NCI-H1436 (cell line): ENCODE data around the gene ATP11C.
"Not testable (repeated sequence)": the region's sequence is repeated elsewhere in the genome, so short reads cannot be mapped to it uniquely, and the experiment has no call there.

Source experiments
- DNase-seq: peaks from one replicate; lab custom pipeline; 2025; lab: John Stamatoyannopoulos, UW

The ATP11C gene

DNA sequence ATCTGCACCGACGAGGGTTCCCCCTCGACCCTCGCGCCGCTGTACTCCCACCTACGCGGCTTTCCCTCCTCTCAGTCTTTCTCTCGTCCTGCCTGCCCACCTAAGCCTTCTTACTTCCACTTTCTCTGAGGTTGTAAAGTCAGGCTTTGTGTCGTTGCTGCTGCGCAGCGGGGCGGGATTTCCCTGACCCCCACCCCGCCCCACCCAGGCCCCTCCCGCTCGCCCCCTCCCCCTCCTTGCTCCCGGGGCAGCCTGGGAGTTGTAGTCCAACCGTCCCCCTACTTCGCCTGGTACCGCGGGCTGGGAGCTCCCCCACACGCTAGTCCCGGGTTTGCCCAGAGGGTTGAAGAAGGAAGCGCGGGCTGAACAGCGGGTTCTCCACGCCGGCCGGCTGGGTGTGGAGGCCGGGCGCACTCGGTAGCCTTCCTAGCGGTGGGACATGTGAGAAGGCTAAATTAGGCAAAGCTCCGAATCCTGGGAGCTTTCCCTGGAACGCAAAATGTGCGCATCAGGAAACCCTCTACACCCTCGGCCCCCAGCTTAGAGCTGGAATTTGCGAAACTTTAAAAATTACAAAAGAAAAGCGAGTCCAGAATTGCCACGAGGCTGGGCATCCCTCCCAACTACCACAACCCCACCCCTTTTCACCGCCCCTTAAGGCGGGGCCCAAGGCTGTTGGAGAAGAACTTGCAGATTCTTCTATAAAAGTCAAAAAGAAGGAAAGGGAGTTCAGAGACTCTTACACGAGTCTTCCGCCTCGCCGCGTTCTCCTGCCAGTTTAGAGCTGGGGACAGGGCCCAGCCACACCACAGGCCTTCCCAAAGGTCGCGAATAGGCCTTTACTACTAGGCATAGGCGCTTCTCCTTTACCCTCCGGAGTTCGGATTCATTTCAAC, at the start of gene ATP11C:
TSS of gene ATP11C (minus strand) at position 153 of the 896 bp plus-strand sequence. CDS start 1,011 bp downstream, outside the sequence.
- peak; percentile 86 for DNase-seq

DNA sequence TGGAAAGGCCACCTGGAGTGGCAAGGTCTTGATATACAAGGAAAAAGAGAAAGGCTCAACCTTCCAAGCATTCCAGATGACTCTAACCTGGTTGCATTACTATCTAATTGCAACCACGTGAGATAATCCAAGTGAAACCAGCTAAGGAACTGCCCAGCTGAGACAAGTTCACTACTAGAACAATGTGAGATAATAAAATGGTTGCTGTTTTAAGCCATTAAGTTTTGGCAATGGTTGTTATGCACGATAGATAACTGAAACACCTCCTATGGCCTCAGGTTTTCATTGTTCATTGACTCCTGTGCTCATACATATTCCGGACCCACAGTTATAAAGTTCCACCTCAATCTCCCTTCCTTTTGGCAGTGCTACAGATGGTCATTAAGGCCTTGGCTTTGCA, 41.6 kb upstream of the ATP11C start:
- DNase-seq: no peak

DNA sequence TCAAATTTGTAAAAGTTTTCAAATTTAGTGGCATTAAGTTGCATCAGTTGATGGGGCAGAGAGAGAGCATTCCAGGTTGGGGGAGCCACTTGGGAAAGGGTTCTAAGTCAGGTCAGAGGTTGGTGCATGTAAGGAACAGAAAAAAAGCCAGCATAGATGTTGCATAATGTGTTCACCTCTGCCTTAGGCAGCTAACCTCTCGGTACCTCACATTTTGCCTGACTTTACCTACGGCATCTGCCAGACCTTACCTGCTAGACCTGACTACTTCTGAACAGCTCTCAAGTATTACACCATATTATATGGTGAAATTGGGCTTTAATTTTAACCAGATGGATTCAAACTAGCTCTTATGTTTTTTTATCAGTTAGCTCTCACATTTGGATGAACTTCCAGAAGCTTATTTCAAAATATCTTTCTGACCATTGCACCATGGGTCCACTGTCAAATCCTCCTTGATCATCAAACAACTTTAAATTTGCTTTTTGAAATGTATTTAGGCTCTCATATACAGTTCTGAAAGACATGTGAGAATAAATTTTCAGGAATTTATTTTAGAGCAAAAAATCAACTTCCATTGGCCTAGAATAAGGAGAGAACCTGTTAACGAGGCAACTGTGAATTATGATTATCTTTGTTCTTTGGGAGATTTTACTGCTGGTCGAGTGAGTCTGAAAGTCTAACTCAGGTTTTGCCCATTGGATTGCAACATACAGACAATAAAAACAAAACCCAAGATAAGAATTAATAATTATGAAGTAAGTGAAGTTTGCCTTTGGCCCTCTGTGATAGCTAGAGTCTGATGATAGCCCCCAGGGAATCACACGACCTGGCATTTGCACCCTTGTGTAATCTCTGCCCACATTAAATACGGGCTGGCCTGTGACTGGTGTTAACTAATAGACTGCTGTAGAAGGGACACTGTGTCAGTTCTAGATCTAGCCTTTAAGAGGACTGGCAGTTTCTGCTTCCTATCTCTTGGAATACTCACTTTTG, 40.1 kb upstream of the ATP11C start:
- no peak for DNase-seq

DNA sequence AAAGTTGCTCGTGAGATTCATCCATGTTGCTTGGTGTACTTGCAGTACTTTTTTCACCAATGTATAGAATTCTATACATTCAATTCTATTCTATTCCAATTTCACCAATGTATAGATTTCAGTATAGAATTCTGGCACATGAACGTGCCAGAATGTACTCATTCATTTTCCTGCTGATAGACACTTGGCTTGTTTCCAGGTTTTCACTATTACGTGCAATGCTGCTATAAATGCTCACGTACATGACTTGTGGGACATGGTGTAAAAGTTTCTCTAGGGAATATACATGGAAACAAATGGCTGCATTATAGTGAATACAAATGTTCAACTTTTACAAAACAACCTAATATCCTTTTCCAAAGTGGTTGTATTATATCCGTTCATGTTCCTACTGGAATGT, 39.3 kb upstream of the ATP11C start:
- no peak for DNase-seq

DNA sequence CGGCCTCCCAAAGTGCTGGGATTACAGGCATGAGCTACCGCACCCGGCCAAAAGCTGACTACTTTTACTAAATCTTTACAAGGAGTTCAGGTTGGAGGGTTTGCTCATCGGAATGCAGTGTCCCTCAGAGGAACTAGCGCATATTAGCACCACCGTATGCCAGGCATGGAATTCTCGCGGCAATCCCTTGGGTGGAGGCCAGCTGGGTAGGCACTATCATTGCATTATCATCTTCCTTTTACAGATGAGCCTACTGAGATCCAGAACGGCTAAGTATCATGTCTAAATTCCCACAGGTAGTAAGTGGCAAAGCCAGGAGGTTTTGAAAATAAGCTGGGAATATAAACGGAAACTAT, 38.5 kb upstream of the ATP11C start:
- DNase-seq: no peak

DNA sequence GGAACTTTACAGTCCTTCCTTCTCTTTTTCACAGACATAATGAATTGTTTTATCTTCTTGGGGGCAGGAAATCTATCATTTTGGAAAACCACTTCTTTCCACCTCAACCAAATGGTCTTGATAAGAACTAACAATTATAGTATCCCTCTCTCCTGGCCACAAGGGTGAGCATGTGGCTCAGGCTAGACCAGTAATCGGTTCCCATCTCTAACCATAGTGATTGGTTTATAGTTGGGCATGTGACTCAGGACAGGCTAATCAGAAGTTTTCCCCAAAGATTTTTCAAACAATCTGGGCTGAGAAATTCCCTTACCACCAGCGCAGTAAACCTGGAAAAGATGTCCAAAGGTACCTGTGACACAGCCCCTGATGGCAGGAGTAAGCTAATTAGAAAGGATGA, 36.4 kb upstream of the ATP11C start:
- no peak for DNase-seq

DNA sequence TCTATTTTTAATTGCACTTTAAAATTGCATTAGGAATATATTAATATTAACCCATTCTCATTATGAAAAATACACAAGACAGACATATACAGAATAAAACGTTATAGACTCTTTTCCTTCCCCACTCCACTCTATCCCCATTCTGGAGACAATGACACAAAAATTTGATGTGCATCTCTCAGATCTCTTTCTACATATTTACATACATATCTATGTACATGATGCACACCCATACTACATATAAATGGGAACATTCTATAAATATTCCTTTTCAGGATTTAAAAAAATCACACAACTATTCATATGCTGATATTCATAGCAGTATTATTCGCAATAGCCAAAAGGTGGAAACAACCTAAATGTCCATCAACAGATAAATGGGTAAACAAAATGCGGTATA, 34.9 kb upstream of the ATP11C start:
- DNase-seq: no peak

DNA sequence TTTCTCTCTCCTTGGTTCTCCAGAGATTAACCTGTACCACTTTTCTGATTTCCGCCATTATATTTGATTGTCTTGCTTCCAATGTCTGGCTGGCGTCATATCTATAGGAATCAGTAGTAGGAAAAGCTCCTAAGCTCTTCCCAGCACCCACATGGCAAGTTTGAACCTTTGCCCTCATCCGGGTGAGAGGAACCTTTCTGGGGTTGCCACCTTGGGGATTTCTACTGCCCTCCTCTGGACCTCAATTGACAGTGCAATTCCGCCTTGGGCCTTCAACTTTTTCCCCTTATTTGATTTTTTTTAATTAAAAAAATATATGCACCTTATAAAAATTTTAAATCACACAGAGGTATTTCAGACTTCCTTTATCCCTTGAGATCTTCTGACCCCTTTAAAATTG, 34.4 kb upstream of the ATP11C start:
- DNase-seq: no peak

DNA sequence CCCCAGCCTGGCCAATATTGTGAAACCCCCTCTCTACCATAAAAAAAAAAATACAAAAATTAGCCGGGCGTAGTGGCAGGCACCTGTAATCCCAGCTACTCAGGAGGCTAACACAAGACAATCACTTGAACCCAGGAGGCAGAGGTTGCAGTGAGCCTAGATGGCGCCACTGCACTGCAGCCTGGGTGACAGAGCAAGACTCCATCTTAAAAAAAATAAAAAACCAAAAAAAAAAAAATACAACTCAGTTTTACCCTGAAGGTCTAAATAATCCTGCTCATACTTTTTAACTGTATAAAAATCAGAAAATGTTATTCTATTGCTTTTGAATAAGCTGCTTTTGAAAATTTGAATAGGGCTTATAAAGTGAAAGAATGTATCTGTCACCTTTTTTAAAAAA, 33.3 kb upstream of the ATP11C start:
- DNase-seq: not testable (repeated sequence)

DNA sequence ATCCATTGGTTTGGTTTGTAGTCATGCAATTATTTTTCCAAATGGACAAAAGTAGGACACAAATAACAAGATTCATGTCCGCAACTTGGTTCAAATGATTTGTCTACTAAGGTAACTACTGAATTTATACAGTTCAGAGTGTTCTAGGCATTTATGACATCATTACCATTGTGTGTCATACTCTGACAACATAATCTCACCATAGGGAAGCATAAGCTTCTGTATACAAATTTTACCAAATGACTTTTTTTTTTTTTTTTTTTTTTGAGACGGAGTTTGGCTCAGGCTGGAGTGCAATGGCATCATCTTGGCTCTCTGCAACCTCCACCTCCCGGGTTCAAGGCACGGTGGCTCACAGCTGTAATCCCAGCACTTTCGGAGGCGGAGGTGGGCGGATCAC, 32.6 kb upstream of the ATP11C start, which contains the start of gene CXorf66:
TSS of gene CXorf66 (minus strand) at position 101 of the 400 bp plus-strand sequence. CDS start at position 76, 25 bp downstream.
- no peak for DNase-seq

DNA sequence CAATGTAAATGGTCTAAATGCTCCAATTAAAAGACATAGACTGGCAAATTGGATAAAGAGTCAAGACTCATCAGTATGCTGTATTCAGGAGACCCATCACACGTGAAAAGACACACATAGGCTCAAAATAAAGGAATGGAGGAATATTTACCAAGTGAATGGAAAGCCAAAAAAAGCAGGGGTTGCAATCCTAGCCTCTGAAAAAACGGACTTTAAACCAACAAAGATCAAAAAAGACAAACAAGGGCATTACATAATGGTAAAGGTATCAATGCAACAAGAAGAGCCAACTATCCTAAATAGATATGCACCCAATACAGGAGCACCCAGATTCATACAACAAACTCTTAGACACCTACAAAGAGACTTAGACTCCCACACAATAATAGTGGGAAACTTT, 28.2 kb upstream of the ATP11C start:
- not testable (repeated sequence) for DNase-seq

DNA sequence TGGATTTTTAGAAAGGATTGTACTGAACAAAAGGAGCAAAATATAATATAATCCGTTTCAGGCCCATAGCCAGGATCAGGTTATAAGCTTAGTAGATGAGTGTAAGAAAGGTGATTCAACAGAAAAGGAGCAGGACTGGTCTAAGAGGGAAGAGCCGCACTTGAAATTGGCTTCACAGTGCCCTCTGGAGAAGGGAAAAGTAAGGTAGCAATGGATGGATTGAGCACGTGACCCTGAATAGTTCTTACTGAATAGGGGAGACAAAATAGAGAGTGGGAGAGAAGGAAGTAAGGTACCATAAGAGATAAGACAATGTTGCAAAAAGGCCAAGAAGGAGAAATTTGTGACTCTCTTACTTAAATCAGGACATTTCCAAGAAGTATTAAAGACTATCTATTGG, 16.9 kb upstream of the ATP11C start:
- DNase-seq: no peak

DNA sequence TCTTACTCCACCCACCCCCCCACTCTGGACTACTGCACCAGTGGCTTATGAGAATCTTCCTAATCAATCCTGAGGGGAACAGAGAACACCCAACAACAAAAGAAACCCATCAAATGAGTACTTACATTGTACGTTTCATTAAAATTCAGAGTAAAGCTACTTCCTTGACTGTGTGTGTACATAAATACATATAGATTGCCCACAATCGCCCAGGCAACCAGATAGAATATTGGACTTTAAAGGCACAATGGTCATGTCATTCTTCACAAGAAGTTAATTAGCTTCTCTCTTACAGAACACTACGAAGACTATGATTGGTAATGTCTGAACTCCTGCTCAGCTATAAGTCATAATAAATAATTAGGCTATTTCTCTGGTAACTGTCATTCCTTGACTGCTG, 12.2 kb upstream of the ATP11C start:
- no peak for DNase-seq

DNA sequence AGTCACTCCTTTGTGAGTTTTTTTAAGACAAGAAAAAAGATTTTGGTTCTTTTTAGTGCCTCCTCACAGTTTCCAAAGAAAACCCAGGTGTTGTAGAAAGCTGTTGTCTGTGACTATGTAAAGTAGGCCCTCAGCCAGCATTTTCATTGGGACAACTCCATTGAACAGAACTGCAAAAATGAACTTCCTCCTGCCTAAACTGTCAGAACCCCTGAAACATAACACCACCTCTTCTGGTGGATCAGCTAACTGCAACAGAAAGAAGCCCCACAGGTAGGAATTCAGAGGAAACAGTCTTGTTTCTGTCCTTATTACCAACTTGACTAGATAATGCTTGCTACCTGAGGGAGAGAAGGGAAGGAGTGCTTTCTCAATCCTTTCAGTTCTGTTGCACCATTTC, 3.4 kb upstream of the ATP11C start:
- DNase-seq: no peak

DNA sequence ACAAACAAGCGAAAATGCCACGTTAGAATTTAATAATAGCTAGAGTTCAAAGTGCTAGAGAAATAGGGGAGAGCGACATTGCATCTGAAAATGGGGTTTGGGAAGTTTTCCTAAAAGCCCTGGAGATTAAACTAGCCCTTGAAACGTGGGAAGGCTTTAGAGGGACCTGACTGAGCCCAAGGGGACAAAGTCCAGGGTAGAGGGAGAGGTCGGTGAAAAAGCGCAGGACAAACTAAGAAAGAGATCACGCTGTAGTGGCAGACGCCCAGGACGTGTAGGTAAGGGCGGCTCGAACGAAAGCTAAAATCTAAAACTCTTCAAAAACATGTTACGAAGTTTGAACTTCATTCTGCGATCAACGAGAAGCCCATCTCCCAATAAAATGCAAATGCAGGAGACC, 1.1 kb upstream of the ATP11C start:
- DNase-seq: no peak

DNA sequence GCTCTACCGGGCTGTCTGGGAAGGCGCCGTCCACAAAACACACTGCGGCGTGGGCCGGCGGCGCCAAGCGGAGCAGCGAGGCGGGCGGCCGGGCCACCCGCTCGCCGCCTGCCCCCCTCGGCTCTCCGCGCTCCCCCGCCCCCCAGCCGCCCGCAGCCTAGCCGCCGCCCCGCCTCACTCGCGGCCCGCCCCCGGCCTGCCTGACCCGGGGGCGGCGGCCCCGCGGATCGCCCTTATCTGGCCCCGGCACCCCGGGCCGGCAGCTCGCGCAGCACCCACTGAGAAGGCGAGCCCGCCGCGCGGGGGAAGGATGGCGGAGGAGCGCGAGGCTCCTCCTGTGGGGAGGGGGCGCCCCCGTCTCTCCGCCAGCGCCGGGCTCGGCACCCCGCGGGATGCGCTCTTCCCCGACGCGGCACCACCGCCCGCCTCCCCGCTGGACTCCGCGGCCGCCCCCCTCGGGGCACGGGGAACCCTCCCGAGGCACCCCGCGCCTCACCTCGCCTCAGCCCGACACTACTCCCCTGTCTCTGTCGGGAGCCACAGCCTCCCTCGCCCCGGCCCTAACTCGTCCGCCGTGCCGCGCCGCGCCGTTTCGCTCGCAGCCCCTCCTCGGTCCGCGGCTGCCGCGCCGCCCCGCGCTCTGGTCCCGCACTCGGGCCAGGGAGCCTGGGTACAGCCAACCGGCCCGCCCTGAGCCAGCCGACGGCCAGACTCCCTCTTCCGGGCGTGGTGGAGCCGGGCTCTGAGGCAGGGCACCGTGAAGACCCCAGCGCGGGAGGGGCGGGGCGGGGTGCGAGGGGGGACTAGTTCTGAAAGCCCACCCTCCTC, 566 bp downstream of the ATP11C start:
- DNase-seq: peak; percentile 51

DNA sequence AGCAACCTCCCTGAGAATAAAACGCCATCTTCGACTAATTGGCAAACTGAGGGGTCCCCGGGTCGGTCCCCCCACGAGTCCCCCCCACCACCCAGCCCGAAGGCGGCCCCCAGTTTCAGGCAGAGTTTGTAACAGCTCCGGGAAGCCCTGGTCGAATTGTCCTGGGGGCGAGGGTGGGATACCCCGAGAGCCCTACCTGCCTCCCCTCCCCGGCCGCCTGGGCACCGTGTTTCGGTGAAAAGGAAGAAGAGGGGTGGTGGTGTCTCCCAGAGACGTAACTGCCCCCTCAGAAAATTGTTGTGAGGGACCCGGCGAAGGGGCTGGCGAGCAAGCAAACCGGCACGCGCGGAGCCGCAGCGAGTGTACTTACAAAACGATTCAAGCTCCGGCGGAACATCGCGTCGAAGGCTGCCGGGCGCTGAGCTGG, 1.2 kb downstream of the ATP11C start:
- no peak for DNase-seq

DNA sequence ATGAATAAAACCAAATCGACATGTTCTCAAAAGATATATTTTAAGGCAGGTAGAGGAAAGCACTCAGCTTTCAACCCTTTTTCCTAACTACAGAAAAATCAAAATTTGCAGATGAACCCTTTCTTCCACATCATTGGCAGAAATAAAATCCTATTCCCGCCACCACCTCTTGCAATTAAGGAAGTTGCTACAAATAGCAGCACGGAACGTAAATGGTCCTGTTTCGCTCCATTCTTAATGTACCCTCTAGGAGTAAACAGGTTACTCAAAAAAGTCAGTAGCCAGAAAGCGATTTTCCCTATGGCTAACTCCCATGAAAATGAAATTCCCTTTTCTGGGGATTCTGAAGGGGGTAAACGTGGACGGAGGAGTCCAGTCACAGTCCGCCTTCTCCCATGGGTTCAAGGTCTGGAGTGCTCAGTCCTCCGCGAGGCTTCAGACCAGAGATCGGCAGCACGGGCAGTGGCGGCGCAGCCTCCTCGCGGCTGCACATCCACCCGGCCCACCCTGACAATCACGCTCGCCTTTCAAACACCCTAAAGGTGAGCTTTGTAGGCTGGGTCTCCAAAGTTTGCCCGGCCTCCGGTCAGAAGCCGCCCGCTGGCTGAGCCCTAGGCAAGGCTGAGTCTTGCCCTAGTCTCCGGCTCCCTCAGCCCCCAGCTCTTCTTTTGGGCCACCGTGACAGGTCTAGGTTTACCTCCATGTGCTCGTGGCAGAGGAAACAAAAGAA, 1.8 kb downstream of the ATP11C start:
- no peak for DNase-seq

DNA sequence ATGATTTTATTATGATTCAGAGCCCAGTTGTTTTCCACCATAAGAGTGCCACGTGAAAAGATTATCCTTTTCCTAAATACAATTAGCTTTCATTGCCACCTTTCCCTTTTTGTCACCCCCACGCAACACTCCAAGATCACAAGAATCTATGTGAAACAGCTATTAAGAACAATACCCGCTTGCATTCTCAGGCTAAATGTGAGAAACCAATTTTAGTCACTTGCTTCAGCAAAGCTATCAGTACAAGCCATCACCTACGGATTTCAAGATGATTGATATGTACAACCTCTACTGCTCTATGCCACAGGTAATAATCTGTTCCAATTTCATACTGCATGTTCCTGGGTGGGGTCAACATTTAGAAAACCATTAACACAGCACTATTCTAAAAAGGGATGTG, 2.5 kb downstream of the ATP11C start:
- no peak for DNase-seq

DNA sequence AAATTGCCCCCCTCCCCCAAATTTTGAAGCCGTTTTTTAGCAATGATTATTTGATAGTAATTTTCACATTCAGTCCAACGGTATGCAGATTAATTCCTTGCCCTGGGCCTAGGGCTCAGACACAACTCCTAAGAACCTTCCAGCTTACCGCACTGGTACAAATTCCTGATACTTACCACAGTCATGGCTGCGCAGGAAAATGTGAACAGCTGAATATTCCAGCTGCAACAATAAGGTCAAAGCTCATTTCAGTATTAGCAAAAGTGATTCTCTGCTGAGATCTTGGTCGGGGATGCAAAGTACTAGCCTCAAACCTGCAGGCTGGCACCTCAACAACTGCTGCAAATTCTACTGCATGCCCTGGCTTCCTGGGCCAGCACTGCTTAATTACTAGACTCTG, 3.0 kb downstream of the ATP11C start:
- no peak for DNase-seq

DNA sequence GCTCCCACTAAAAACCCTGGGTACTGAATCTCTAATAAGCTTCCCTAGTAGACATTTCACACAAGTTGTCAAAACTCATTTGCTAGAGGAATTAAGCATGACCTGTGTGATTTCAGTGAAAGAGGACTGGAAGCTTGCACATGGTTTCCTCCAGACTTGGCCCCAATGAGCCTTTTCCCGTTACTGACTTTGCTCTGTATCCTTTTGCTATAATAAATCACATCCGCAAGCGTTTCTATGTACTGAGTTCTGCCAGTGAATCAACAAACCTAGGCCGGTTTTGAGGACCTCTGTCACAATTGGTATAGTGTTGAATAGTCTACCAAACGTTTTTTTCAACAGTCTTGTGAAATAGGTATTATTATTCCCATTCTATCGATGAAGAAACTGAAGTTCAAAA, 8.2 kb downstream of the ATP11C start:
- no peak for DNase-seq
